ENCODE results near the gene PARVG.

Gene PARVG

DNA sequence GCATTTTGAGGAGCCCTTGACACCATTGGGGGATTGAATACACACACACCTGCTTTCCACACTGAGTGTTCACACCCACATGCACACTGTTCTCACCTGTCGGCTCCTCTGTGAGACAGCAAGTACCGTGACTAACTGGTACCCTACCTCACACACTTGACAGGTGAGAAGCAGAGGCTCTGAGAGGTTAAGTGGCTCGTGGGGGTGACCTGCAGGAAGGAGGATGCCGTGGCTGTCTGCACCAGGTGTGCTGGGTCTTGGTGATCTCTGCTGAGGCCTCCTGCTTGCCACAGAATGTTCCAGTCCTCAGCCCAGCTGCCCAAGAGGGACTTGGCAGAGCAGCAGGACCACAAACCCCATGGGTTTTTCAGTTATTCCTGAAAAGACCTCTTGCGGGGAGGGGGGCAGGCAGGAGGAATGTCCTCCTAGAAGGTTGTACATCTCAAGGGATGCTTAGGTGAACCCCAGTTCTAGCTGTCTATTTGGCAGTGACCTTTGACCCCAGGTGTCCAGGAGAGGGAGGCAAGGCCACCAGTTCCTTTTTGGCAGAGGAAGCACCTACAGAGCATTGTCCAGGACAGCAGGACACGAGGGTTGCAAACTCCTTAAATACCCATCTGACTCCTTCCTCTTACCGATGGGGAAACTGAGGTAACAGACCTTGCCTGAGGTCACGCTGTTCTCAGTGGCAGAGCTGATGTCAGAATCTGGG is 66.0 kb downstream of the PARVG start:
- no peak for DNase-seq

GRCh38 chr22:44247346-44247745 is 66.6 kb downstream of the PARVG start:
- no peak for DNase-seq

GRCh38 chr22:44247923-44248892 is 67.5 kb downstream of the PARVG start:
- DNase-seq = no peak

GRCh38 chr22:44248926-44249325 is 68.2 kb downstream of the PARVG start:
- DNase-seq = no peak

DNA sequence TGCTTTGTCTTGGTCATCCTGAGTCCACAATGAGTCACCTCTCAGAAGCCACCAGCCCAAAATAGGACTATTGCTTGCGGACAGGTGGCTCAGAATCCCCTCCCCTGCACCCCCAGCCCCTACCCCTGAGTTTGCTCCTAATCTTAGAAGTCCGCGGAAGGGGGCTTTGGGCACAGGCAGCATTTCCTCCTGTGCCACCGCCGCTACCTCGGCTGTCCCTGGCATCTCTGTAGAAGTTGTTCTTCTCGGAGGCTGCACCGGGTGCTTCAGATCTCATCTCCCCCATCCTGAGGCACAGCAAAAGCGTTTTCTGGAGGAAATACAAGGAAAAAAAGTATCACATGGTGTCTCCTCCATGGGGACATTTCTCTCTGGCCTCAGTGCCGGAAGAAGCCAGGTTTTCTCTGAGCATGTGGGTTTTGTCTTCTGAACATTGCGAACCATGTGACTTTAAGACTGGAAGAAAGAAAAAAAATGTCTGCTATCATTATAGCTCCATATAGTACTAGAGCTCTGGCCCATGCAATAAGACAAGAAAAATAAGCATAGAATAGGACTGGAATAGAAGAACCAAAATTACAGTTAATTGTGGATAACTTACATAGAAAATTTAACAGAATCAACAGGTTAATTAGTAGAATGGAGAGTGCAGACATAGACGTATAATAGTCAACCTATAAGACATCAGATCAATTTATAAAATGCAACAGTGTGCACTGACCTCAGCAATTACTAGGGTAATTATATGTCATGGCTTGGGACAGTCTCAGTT is 68.8 kb downstream of the PARVG start:
- DNase-seq = no peak

GRCh38 chr22:44254811-44255210 is 74.1 kb downstream of the PARVG start:
- no peak for DNase-seq

DNA sequence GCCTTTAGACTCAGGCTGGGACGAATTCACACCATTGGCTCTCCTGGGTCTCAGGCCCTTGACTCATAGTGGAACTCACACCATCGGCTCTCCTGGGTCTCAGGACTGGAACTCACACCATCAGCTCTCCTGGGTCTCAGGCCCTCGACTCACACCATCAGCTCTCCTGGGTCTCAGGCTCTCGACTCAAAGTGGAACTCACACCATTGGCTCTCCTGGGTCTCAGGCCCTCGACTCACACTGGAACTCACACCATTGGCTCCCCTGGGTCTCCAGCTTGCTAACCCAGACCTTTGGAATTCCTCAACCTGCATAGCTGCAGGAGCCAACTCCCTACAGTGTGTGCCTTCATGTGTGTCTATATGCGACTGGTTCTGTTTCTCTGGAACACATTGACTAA is 75.4 kb downstream of the PARVG start:
- no peak for DNase-seq

- no peak for DNase-seq
These were observed 76.1 kb downstream of the PARVG start for GRCh38 chr22:44256556-44257485.
